ENCODE data around the gene ARL5C. TPM values are rescaled to one million over a fixed set of nuclear protein-coding genes. Genes with fewer than 3 reads are reported as not detected.

The ARL5C gene
- polyA plus RNA-seq, 1 donor from 2014 or later, result not detected

GRCh38 chr17:39143552-39144093, 22.3 kb downstream of the ARL5C start:
- Histone ChIP-seq H3K27ac (ENCODE audit: low read length) (no peak overlapping the region), H3K4me3 (ENCODE audit: low read length) (no peak overlapping the region), H3F3A (ENCODE audit: insufficient read depth, low read length, poor library complexity, severe bottlenecking) (no peaks in the 10 kb centered on the region), H3K9me3 (ENCODE audit: low read length) (no peaks in the 10 kb centered on the region), H3K36me3 (ENCODE audit: insufficient read depth, low read length) (no peaks in the 10 kb centered on the region), H2AFZ (ENCODE audit: low read depth, low read length) (no peak overlapping the region), H3K9ac (ENCODE audit: low read length) (no peak overlapping the region), H3K79me2 (replicated peaks; ENCODE audit: insufficient read depth, low read length) (no peaks in the 10 kb centered on the region), H3K4me2 (ENCODE audit: low read length) (no peak overlapping the region), H4K20me1 (ENCODE audit: insufficient read depth) (no peaks in the 10 kb centered on the region), H3K9me2 (ENCODE audit: insufficient read depth, low read length) (no peaks in the 10 kb centered on the region), H3K27me3 (ENCODE audit: insufficient read depth, low read depth, low read length) (no peaks in the 10 kb centered on the region)
- TF ChIP-seq MXI1 (conservative IDR thresholded peaks at IDR 0.05; ENCODE audit: poor library complexity, severe bottlenecking) (no peak), POLR2AphosphoS5 (IDR thresholded peaks at IDR 0.05) (no peak), TAF1 (IDR thresholded peaks at IDR 0.05; ENCODE audit: low read depth) (no peak), EZH2 (IDR thresholded peaks at IDR 0.05; ENCODE audit: borderline replicate concordance, insufficient read depth, low read length, poor library complexity, severe bottlenecking) (no peak), REST (IDR thresholded peaks at IDR 0.05; ENCODE audit: borderline replicate concordance) (no peak), RAD21 (conservative IDR thresholded peaks at IDR 0.05) (no peak), SMC3 (conservative IDR thresholded peaks at IDR 0.05; ENCODE audit: poor library complexity) (no peak), CTCF (IDR thresholded peaks at IDR 0.05; ENCODE audit: poor library complexity, severe bottlenecking) (no peak), EP300 (conservative IDR thresholded peaks at IDR 0.05; ENCODE audit: poor library complexity, severe bottlenecking) (no peak)

DNA sequence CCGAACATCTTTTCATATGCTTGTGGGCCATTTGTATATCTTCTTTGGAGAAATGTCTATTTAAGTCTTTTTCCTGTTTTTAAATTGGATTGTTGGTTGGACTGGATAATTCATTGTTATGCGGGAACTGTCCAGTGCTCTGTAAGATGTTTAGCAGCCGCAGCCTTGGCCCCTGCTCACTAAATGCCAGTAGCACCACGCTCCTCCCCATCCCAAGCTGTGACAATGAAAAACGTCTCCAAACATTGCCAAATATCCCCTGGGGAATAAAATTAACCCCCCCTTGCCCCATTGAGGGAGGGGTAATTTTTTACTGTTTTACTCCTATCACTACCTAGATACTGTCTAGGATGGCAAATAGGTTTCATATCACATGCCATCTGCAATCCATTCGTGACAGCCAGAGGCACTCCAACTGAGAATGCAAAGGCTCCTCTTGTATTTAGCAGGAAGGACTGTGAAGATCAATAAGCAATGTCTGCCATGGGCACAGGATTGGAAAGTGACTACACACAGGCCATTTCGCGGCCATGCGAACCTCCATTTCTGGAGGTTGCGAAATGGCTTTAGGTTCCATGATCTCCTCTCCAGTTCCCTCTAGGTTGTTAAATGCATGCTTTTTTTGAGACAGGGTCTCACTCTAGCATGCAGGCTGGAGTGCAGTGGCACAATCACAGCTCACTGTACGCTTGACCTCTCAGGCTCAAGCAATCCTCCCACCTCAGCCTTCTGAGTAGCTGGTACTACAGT, 23.9 kb downstream of the ARL5C start:
- Histone ChIP-seq H3K9ac (ENCODE audit: low read length) (no peak overlapping the region), H3K27ac (ENCODE audit: low read length) (no peak overlapping the region), H4K20me1 (ENCODE audit: insufficient read depth) (no peaks in the 10 kb centered on the region), H3K4me2 (ENCODE audit: low read length) (no peak overlapping the region), H3F3A (ENCODE audit: insufficient read depth, low read length, poor library complexity, severe bottlenecking) (no peaks in the 10 kb centered on the region), H3K4me3 (ENCODE audit: low read length) (no peak overlapping the region), H2AFZ (ENCODE audit: low read depth, low read length) (no peak overlapping the region), H3K9me3 (ENCODE audit: low read length) (no peaks in the 10 kb centered on the region), H3K36me3 (ENCODE audit: insufficient read depth, low read length) (no peaks in the 10 kb centered on the region), H3K27me3 (ENCODE audit: insufficient read depth, low read depth, low read length) (no peaks in the 10 kb centered on the region), H3K9me2 (ENCODE audit: insufficient read depth, low read length) (no peaks in the 10 kb centered on the region), H3K79me2 (replicated peaks; ENCODE audit: insufficient read depth, low read length) (no peaks in the 10 kb centered on the region)
- TF ChIP-seq CTCF (IDR thresholded peaks at IDR 0.05; ENCODE audit: poor library complexity, severe bottlenecking) (no peak), EP300 (conservative IDR thresholded peaks at IDR 0.05; ENCODE audit: poor library complexity, severe bottlenecking) (no peak), RAD21 (conservative IDR thresholded peaks at IDR 0.05) (no peak), MXI1 (conservative IDR thresholded peaks at IDR 0.05; ENCODE audit: poor library complexity, severe bottlenecking) (no peak), REST (IDR thresholded peaks at IDR 0.05; ENCODE audit: borderline replicate concordance) (no peak)
